GM18507 (cell line): Measurements from ENCODE around the gene CCDC200.
"Not testable (repeated sequence)": the region's sequence is repeated elsewhere in the genome, so short reads cannot be mapped to it uniquely, and the experiment has no call there.

Source experiments
- DNase-seq: peaks from one replicate; pipeline ENCODE4 v3.0.0; 2011; ENCODE audit warnings: low read depth; ENCODE audit not compliant: insufficient read length; ENCODE audit errors: extremely low spot score
- FAIRE-seq: peaks from 2 replicates; lab custom pipeline; 2011; peaks lifted over from hg19 to GRCh38; lab: Jason Lieb, UNC

CCDC200 gene

GRCh38 chr17:43228020-43228782, at the start of gene CCDC200:
Gene CCDC200 (minus strand): TSS chr17:43228623. CDS start chr17:43228554, 69 bp downstream.
- DNase-seq, FAIRE-seq: not testable (repeated sequence)

- DNase-seq, FAIRE-seq: not testable (repeated sequence)
These were observed 44.5 kb upstream of the CCDC200 start for GRCh38 chr17:43272914-43273313.

- not testable (repeated sequence) for FAIRE-seq, DNase-seq
These were observed 44.1 kb upstream of the CCDC200 start for GRCh38 chr17:43272483-43272882.

- not testable (repeated sequence) for FAIRE-seq
These were observed 42.4 kb upstream of the CCDC200 start for GRCh38 chr17:43270552-43271504.

GRCh38 chr17:43246456-43246855, 18.0 kb upstream of the CCDC200 start:
- not testable (repeated sequence) for DNase-seq, FAIRE-seq

More at GRCh38 chr17:43270552-43271504, 42.4 kb upstream of the CCDC200 start:
- not testable (repeated sequence) for DNase-seq

GRCh38 chr17:43240596-43241352, 12.4 kb upstream of the CCDC200 start:
- FAIRE-seq, DNase-seq: not testable (repeated sequence)

GRCh38 chr17:43239597-43239996, 11.2 kb upstream of the CCDC200 start:
- not testable (repeated sequence) for DNase-seq, FAIRE-seq

- not testable (repeated sequence) for DNase-seq, FAIRE-seq
These were observed 5.5 kb upstream of the CCDC200 start, which contains the start of gene RNU2-1 for GRCh38 chr17:43233877-43234276. Gene RNU2-1 (minus strand): TSS chr17:43233977.

- not testable (repeated sequence) for FAIRE-seq, DNase-seq
These were observed 4.8 kb upstream of the CCDC200 start for GRCh38 chr17:43233263-43233662.

GRCh38 chr17:43232021-43232699, 3.7 kb upstream of the CCDC200 start:
- not testable (repeated sequence) for FAIRE-seq, DNase-seq

GRCh38 chr17:43231205-43232020, 3.0 kb upstream of the CCDC200 start:
- not testable (repeated sequence) for FAIRE-seq, DNase-seq

GRCh38 chr17:43226393-43226792, 2.0 kb downstream of the CCDC200 start:
- FAIRE-seq (no peak), DNase-seq (no peak)

GRCh38 chr17:43224146-43224705, 4.2 kb downstream of the CCDC200 start:
- no peak for DNase-seq
- FAIRE-seq: no peak

- FAIRE-seq: no peak
- DNase-seq: no peak
These were observed 7.8 kb downstream of the CCDC200 start for GRCh38 chr17:43220511-43221125.

GRCh38 chr17:43219746-43220380, 8.6 kb downstream of the CCDC200 start:
- no peak for FAIRE-seq
- no peak for DNase-seq

- DNase-seq: no peak
These were observed 9.4 kb downstream of the CCDC200 start for GRCh38 chr17:43219001-43219400.

More at GRCh38 chr17:43219001-43219400, 9.4 kb downstream of the CCDC200 start:
- no peak for FAIRE-seq
